Measurements from ENCODE around the gene HOXA4.
A peak's percentile ranks its signal among the peaks of the same experiment; 100 is the strongest.

The HOXA4 gene

GRCh38 chr7:27161721-27162560 is 31.4 kb upstream of the HOXA4 start:
- Histone ChIP-seq H3K27ac (ENCODE audit: low read depth, low read length) (no peak overlapping the region), H3K4me3 (ENCODE audit: low read depth, low read length) (peak overlapping the region; percentile 59; the same call in 1 of the 2 replicates), H3K9me3 (ENCODE audit: control insufficient read depth, insufficient read depth, low read depth, low read length) (no peaks in the 10 kb centered on the region; the same call in 1 of the 2 replicates), H3K36me3 (ENCODE audit: control insufficient read depth, insufficient read depth, low read length) (no peaks in the 10 kb centered on the region; the same call in 1 of the 2 replicates), H3K9ac (ENCODE audit: low read length) (peak overlapping the region; percentile 93), H3K27me3 (ENCODE audit: control insufficient read depth, insufficient read depth, low read length) (peaks cover 100% of the 10 kb centered on the region), H3K4me1 (ENCODE audit: control insufficient read depth, insufficient read depth, low read length) (peaks cover 28% of the 10 kb centered on the region)

GRCh38 chr7:27161214-27161720 is 30.7 kb upstream of the HOXA4 start:
- H3K4me3 ChIP-seq (ENCODE audit: low read depth, low read length): peak overlapping the region; percentile 66
- no peak overlapping the region for H3K27ac ChIP-seq (ENCODE audit: low read depth, low read length)
- no peaks in the 10 kb centered on the region; the same call in 1 of the 2 replicates for H3K36me3 ChIP-seq (ENCODE audit: control insufficient read depth, insufficient read depth, low read length)
- no peaks in the 10 kb centered on the region; the same call in 1 of the 2 replicates for H3K9me3 ChIP-seq (ENCODE audit: control insufficient read depth, insufficient read depth, low read depth, low read length)
- H3K27me3 ChIP-seq (ENCODE audit: control insufficient read depth, insufficient read depth, low read length): peaks cover 100% of the 10 kb centered on the region
- H3K9ac ChIP-seq (ENCODE audit: low read length): no peak overlapping the region
- peaks cover 23% of the 10 kb centered on the region for H3K4me1 ChIP-seq (ENCODE audit: control insufficient read depth, insufficient read depth, low read length)

GRCh38 chr7:27160546-27161213 is 30.1 kb upstream of the HOXA4 start:
- Histone ChIP-seq H3K4me1 (ENCODE audit: control insufficient read depth, insufficient read depth, low read length) (peaks cover 23% of the 10 kb centered on the region), H3K9ac (ENCODE audit: low read length) (peak overlapping the region; percentile 68), H3K27me3 (ENCODE audit: control insufficient read depth, insufficient read depth, low read length) (peaks cover 100% of the 10 kb centered on the region), H3K9me3 (ENCODE audit: control insufficient read depth, insufficient read depth, low read depth, low read length) (no peaks in the 10 kb centered on the region; the same call in 1 of the 2 replicates), H3K36me3 (ENCODE audit: control insufficient read depth, insufficient read depth, low read length) (no peaks in the 10 kb centered on the region; the same call in 1 of the 2 replicates), H3K4me3 (ENCODE audit: low read depth, low read length) (peak overlapping the region; percentile 66), H3K27ac (ENCODE audit: low read depth, low read length) (peak overlapping the region; percentile 49; the same call in 1 of the 2 replicates)

GRCh38 chr7:27160145-27160545 is 29.6 kb upstream of the HOXA4 start:
- no peak overlapping the region; the same call in 1 of the 2 replicates for H3K27ac ChIP-seq (ENCODE audit: low read depth, low read length)
- H3K9ac ChIP-seq (ENCODE audit: low read length): peak overlapping the region; percentile 68
- peaks cover 100% of the 10 kb centered on the region for H3K27me3 ChIP-seq (ENCODE audit: control insufficient read depth, insufficient read depth, low read length)

GRCh38 chr7:27159266-27160144 is 28.9 kb upstream of the HOXA4 start:
- peaks cover 100% of the 10 kb centered on the region for H3K27me3 ChIP-seq (ENCODE audit: control insufficient read depth, insufficient read depth, low read length)
- peaks cover 21% of the 10 kb centered on the region; the same call in 1 of the 2 replicates for H3K4me1 ChIP-seq (ENCODE audit: control insufficient read depth, insufficient read depth, low read length)
- H3K27ac ChIP-seq (ENCODE audit: low read depth, low read length): no peak overlapping the region
- H3K9ac ChIP-seq (ENCODE audit: low read length): peak overlapping the region; percentile 68
- no peaks in the 10 kb centered on the region; the same call in 1 of the 2 replicates for H3K9me3 ChIP-seq (ENCODE audit: control insufficient read depth, insufficient read depth, low read depth, low read length)
- H3K36me3 ChIP-seq (ENCODE audit: control insufficient read depth, insufficient read depth, low read length): no peaks in the 10 kb centered on the region; the same call in 1 of the 2 replicates
- no peak overlapping the region for H3K4me3 ChIP-seq (ENCODE audit: low read depth, low read length)

More at GRCh38 chr7:27160145-27160545, 29.6 kb upstream of the HOXA4 start:
- Histone ChIP-seq H3K4me1 (ENCODE audit: control insufficient read depth, insufficient read depth, low read length) (peaks cover 25% of the 10 kb centered on the region), H3K4me3 (ENCODE audit: low read depth, low read length) (peak overlapping the region; percentile 66; the same call in 1 of the 2 replicates), H3K9me3 (ENCODE audit: control insufficient read depth, insufficient read depth, low read depth, low read length) (no peaks in the 10 kb centered on the region; the same call in 1 of the 2 replicates), H3K36me3 (ENCODE audit: control insufficient read depth, insufficient read depth, low read length) (no peaks in the 10 kb centered on the region; the same call in 1 of the 2 replicates)

GRCh38 chr7:27158436-27159265 is 28.1 kb upstream of the HOXA4 start:
- Histone ChIP-seq H3K9me3 (ENCODE audit: control insufficient read depth, insufficient read depth, low read depth, low read length) (no peaks in the 10 kb centered on the region; the same call in 1 of the 2 replicates), H3K36me3 (ENCODE audit: control insufficient read depth, insufficient read depth, low read length) (no peaks in the 10 kb centered on the region; the same call in 1 of the 2 replicates), H3K27ac (ENCODE audit: low read depth, low read length) (no peak overlapping the region), H3K4me3 (ENCODE audit: low read depth, low read length) (no peak overlapping the region), H3K27me3 (ENCODE audit: control insufficient read depth, insufficient read depth, low read length) (peaks cover 100% of the 10 kb centered on the region), H3K4me1 (ENCODE audit: control insufficient read depth, insufficient read depth, low read length) (peaks cover 14% of the 10 kb centered on the region; the same call in 1 of the 2 replicates), H3K9ac (ENCODE audit: low read length) (peak overlapping the region; percentile 42)

GRCh38 chr7:27157702-27158431 is 27.3 kb upstream of the HOXA4 start:
- Histone ChIP-seq H3K36me3 (ENCODE audit: control insufficient read depth, insufficient read depth, low read length) (no peaks in the 10 kb centered on the region), H3K27me3 (ENCODE audit: control insufficient read depth, insufficient read depth, low read length) (peaks cover 100% of the 10 kb centered on the region), H3K9ac (ENCODE audit: low read length) (no peak overlapping the region), H3K4me3 (ENCODE audit: low read depth, low read length) (no peak overlapping the region), H3K4me1 (ENCODE audit: control insufficient read depth, insufficient read depth, low read length) (peaks cover 14% of the 10 kb centered on the region; the same call in 1 of the 2 replicates), H3K27ac (ENCODE audit: low read depth, low read length) (no peak overlapping the region), H3K9me3 (ENCODE audit: control insufficient read depth, insufficient read depth, low read depth, low read length) (no peaks in the 10 kb centered on the region; the same call in 1 of the 2 replicates)

- Histone ChIP-seq H3K36me3 (ENCODE audit: control insufficient read depth, insufficient read depth, low read length) (no peaks in the 10 kb centered on the region), H3K4me1 (ENCODE audit: control insufficient read depth, insufficient read depth, low read length) (peaks cover 14% of the 10 kb centered on the region; the same call in 1 of the 2 replicates), H3K27me3 (ENCODE audit: control insufficient read depth, insufficient read depth, low read length) (peaks cover 100% of the 10 kb centered on the region), H3K27ac (ENCODE audit: low read depth, low read length) (no peak overlapping the region), H3K4me3 (ENCODE audit: low read depth, low read length) (peak overlapping the region; percentile 37; the same call in 1 of the 2 replicates), H3K9me3 (ENCODE audit: control insufficient read depth, insufficient read depth, low read depth, low read length) (no peaks in the 10 kb centered on the region; the same call in 1 of the 2 replicates), H3K9ac (ENCODE audit: low read length) (peak overlapping the region; percentile 66)
Observed at GRCh38 chr7:27156916-27157701, 26.6 kb upstream of the HOXA4 start.

All from HUES6 (cell line).